ENCODE data around the gene PRF1. TPM values are rescaled to one million over a fixed set of nuclear protein-coding genes. Genes with fewer than 3 reads are reported as not detected.
A peak's percentile ranks its signal among the peaks of the same experiment; 100 is the strongest.

PRF1 gene
- total and polyA plus RNA-seq, 10 donors = 6.6 to 79.6 (median 54.6) TPM

GRCh38 chr10:70567603-70568002, 34.9 kb downstream of the PRF1 start:
- no peaks in the 10 kb centered on the region for H3K27me3 ChIP-seq (replicated peaks in 1 of 7)
- H3K27ac ChIP-seq = no peak overlapping the region
- intact Hi-C loops (cut with DNase I; ENCODE audit: low total_unique reads) = no loop called here
- H3K4me3 ChIP-seq = no peak overlapping the region
- no peak for DNase-seq
- peaks cover 0 to 33% (median 10%) of the 10 kb centered on the region in 6 donors for H3K4me1 ChIP-seq
- H3K36me3 ChIP-seq = peaks cover 0 to 57% (median 1%) of the 10 kb centered on the region in 6 donors
- 78 to 84% (median 80%) methylated on average over 4 of the region's 4 CpGs for WGBS, 5 donors
- no peak for TF ChIP-seq POLR2A (IDR thresholded peaks at IDR 0.05)
- TF ChIP-seq CTCF (IDR thresholded peaks at IDR 0.05 in 8 of 11, conservative IDR thresholded peaks at IDR 0.05 in 3 of 11) = no peak
- no peak for TF ChIP-seq POLR2AphosphoS5 (IDR thresholded peaks at IDR 0.05)
- no peaks in the 10 kb centered on the region for H3K9me3 ChIP-seq

GRCh38 chr10:70566515-70567290, 35.8 kb downstream of the PRF1 start:
- Histone ChIP-seq H3K4me3 (no peak overlapping the region), H3K9me3 (no peaks in the 10 kb centered on the region), H3K4me1 (peaks cover 0 to 42% (median 17%) of the 10 kb centered on the region in 6 donors), H3K36me3 (peaks cover 0 to 56% (median 1%) of the 10 kb centered on the region in 6 donors), H3K27ac (no peak overlapping the region), H3K27me3 (replicated peaks in 1 of 7) (no peaks in the 10 kb centered on the region)
- no peak for DNase-seq
- WGBS, 5 donors = 83 to 90% (median 88%) methylated on average over 13 to 18 of the region's 18 CpGs
- TF ChIP-seq POLR2A (IDR thresholded peaks at IDR 0.05) = no peak
- no peak for TF ChIP-seq CTCF (IDR thresholded peaks at IDR 0.05 in 8 of 11, conservative IDR thresholded peaks at IDR 0.05 in 3 of 11)
- TF ChIP-seq POLR2AphosphoS5 (IDR thresholded peaks at IDR 0.05) = no peak
- intact Hi-C loops (cut with DNase I; ENCODE audit: low total_unique reads) = no loop called here

GRCh38 chr10:70565556-70566514, 36.7 kb downstream of the PRF1 start:
- DNase-seq = no peak
- Histone ChIP-seq H3K27me3 (replicated peaks in 1 of 7) (no peaks in the 10 kb centered on the region), H3K9me3 (no peaks in the 10 kb centered on the region), H3K4me1 (peaks cover 0 to 49% (median 22%) of the 10 kb centered on the region in 6 donors), H3K4me3 (no peak overlapping the region), H3K36me3 (peaks cover 0 to 47% (median 1%) of the 10 kb centered on the region in 6 donors), H3K27ac (peak overlapping the region in 1 of 8 donors; percentile 33)
- intact Hi-C loops (cut with DNase I; ENCODE audit: low total_unique reads) = no loop called here
- WGBS, 5 donors = 53 to 72% (median 68%) methylated on average over 17 to 18 of the region's 18 CpGs
- TF ChIP-seq CTCF (IDR thresholded peaks at IDR 0.05 in 8 of 11, conservative IDR thresholded peaks at IDR 0.05 in 3 of 11) (no peak), POLR2AphosphoS5 (IDR thresholded peaks at IDR 0.05) (no peak), POLR2A (IDR thresholded peaks at IDR 0.05) (no peak)

All from spleen (tissue), 11 donors.